Activated CD4-positive, CD25-positive, alpha-beta regulatory T cell treated with anti-CD3 and anti-CD28 coated beads, Interleukin-2, amount 50 U/mL, for 24 hours (primary cell): ENCODE data around the gene PRIMPOL.
A peak's percentile ranks its signal among the peaks of the same experiment; 100 is the strongest.
"Not testable (repeated sequence)": the region's sequence is repeated elsewhere in the genome, so short reads cannot be mapped to it uniquely, and the experiment has no call there.

Source experiments
- ATAC-seq, 2 donors: fragments of 150-1000 bp; cut with Tn5 transposase; one replicate each; pipeline ENCODE4 v1.10.0; 2021; ENCODE audit warnings: mild to moderate bottlenecking in 1 of 2, moderate library complexity in 1 of 2

PRIMPOL gene

GRCh38 chr4:184715526-184715925, 66.0 kb downstream of the PRIMPOL start:
- ATAC-seq = no peak

DNA sequence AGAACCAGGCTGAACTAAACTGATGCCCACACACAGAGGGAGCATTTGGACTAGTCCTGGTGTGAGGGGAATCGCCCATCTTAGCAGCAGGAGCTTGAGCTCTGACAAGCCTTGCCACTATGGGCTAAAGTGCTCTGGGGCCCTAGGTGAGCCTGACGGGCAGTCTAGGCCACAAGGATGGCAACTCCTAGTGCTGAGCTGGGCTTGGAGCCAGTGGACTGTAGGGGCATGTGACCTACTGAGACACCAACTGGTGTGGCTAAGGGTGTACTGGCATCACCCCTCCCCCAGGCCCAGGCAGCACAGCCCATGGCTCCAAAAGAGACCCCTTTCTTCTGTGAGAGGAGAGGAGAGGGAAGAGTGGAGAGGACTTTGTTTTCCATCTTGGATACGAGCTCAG, 69.9 kb downstream of the PRIMPOL start:
- no peak for ATAC-seq

DNA sequence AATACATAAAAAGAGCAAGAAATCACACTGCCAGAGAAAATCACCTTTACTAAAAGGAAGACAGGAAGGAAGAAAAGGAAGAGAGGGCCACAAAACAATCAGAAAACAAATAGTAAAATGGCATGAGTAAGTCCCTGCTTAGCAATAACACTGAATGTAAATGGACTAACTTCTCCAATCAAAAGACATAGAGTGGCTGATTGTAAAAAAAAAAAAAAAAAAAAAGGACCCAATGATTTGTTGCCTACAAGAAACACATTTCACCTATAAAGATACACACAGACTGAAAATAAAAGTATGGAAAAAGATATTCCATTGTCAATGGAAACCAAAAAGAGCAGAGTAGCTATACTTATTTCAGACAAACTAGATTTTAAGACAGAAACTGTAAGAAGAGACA, 71.7 kb downstream of the PRIMPOL start:
- no peak for ATAC-seq

DNA sequence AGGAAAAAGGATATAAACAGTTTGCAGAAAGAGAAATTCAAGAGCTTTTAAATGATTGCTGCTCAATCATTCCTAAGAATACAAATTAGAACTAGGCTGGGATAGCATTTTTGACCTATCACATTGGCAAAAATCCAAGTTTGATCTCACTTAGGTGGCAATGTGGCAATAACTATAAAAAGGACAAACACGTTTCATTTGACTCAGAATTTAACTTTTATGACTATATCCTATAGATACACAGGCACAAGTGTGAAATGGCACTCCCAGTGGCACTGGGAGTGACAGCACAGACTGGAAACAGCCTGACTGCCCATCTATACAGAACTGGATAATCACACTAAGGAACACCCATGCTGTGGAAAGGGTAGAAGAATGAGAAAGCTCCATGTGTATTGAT, 73.3 kb downstream of the PRIMPOL start:
- no peak for ATAC-seq

DNA sequence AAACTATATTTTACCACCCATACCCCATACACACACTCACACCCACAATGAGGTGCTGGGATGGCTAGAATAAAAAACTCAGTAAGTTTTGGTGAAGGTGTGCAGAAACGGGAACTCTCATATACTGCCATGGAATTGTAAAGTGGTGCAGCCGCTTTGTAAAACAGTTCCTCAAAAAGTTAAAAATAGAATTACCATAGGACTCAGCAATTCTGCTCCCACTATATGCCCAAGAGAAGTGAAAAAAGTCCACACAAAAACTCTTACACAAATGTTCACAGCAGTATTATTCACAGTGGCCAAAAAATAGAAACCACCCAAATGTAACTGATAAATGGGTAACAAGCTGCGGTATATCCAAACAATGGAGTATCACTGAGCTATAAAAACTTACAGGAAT, 77.9 kb downstream of the PRIMPOL start:
- ATAC-seq = no peak

DNA sequence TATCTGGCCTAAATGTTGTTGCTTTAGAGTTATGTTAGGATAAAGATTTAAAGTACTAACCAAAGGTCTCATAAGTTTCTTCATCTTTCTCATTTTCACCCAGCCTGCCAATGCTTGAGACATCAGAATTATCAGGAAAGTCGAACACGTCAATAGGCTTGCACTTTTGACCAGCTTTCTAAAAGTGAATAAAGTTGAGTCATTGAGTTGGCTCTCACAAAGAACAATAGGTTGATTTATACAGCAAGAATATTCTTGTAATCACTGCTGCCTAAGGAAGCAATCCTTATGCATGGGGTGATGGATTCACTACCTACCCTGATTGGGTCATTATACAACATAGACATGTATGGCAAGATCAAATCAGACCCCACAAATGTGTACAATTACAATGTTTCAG, 79.3 kb downstream of the PRIMPOL start:
- ATAC-seq = no peak

- ATAC-seq = no peak
Measured at GRCh38 chr4:184729946-184730345, 80.4 kb downstream of the PRIMPOL start.

DNA sequence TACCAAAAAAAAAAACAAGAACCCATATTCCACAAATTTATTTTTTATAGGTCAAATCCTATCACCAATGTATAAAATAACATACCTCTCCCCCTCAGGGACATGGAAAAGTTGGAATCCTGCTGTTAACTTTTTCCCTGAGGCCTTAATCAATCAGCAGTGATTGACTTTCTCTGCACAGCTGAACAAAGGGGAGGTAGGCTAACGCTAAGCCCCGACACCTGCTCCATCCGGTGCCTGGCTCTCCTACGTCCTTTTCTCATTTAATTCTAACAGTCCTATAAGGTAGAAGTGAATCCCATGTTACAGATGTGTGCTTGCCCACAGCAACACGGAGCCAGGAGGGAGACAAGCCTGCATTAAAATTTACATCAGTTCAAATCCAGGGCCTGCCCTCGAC, 81.5 kb downstream of the PRIMPOL start:
- ATAC-seq = no peak

- ATAC-seq = no peak
Measured at GRCh38 chr4:184732126-184732525, 82.6 kb downstream of the PRIMPOL start.

GRCh38 chr4:184733654-184734524, 84.4 kb downstream of the PRIMPOL start, which contains the start of gene CENPU:
TSS of gene CENPU (minus strand) at chr4:184734096. CDS start at chr4:184734062, 34 bp downstream.
- peak; percentile 93 for ATAC-seq

DNA sequence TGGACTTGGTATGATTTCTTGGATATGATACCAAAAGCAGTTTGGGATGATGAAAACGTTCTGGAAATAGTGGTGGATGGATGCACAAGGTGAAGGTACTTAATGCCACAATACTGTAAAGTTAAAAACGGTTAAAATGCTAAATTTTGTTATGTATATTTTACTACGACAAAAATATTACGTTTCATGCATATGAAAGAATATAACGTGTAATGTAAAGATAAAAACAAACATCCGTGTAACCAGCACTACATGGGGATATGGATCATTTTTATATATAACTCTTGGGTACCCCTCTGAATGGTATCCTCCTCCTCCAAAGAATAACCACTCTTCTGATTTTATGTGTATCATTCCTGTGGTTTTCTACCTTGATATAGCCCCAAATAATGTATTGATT, 85.2 kb downstream of the PRIMPOL start:
- no peak for ATAC-seq

GRCh38 chr4:184739575-184739974, 90.0 kb downstream of the PRIMPOL start:
- not testable (repeated sequence) for ATAC-seq

- ATAC-seq = no peak
Measured at GRCh38 chr4:184740980-184741391, 91.4 kb downstream of the PRIMPOL start.

DNA sequence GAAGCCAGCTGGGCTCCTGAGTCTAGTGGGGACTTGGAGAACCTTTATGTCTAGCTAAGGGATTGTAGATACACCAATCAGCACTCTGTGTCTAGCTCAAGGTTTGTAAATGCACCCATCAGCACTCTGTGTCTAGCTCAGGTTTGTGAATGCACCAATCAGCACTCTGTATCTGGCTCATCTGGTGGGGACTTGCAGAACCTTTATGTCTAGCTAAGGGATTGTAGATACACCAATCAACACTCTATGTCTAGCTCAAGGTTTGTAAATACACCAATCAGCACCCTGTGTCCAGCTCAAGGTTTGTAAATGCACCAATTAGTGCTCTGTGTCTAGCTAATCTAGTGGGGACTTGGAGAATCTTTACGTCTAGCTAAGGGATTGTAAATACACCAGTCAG, 92.1 kb downstream of the PRIMPOL start:
- not testable (repeated sequence) for ATAC-seq

DNA sequence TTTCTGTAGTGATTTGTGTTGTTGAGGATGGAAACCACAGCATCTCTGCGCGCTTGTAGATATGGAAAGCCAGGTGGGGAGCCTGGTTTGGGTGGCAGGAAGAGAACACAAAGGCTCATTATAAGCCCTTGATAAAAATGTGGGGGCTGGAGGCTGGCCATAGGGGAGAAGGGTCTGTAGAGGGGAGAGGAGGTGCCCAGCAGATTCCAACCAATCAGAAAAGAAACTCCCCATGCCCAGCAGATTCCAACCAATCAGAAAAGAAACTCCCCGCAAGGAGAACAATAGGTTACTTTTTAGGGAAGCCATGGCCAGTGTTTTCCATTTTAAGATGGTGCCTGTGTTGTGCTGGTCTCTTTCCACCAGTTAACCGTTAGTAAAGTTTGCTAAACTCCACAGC, 94.1 kb downstream of the PRIMPOL start:
- ATAC-seq = no peak

- ATAC-seq = no peak
Measured at GRCh38 chr4:184744236-184744635, 94.7 kb downstream of the PRIMPOL start.
